WTC11 (cell line): ENCODE data around the gene CTIF.

Source experiments
- NR1H2 ChIP-seq: sonication (generic); formaldehyde crosslinking; IDR thresholded peaks from 2 replicates; pipeline ENCODE4 v1.9.0; 2021; ENCODE audit warnings: mild to moderate bottlenecking, moderate library complexity, missing genetic modification reagents
- NR2C2 ChIP-seq: sonication (generic); formaldehyde crosslinking; IDR thresholded peaks from 2 replicates; pipeline ENCODE4 v1.8.0; 2022; ENCODE audit warnings: mild to moderate bottlenecking, missing genetic modification reagents
- SMAD4 ChIP-seq: sonication (generic); formaldehyde crosslinking; IDR thresholded peaks from 2 replicates; pipeline ENCODE4 v1.8.0; 2022; ENCODE audit warnings: mild to moderate bottlenecking, missing genetic modification reagents
- TCF7 ChIP-seq: sonication (generic); formaldehyde crosslinking; IDR thresholded peaks from 2 replicates; pipeline ENCODE4 v1.8.0; 2022; ENCODE audit warnings: mild to moderate bottlenecking, low read depth, missing genetic modification reagents, moderate library complexity
- ZNF263 ChIP-seq: sonication (generic); formaldehyde crosslinking; IDR thresholded peaks from 2 replicates; pipeline ENCODE4 v1.8.1; 2022; ENCODE audit warnings: low read depth, mild to moderate bottlenecking, moderate library complexity, missing genetic modification reagents
- TF ChIP-seq, protein P1 (sequence below): fragments of 200-600 bp; IDR thresholded peaks from 2 replicates; pipeline ENCODE4 v1.8.0; 2022; ENCODE audit warnings: antibody characterized with exemption
- TF ChIP-seq, protein P2 (sequence below): sonication (generic); formaldehyde crosslinking; IDR thresholded peaks from 2 replicates; pipeline ENCODE4 v1.8.1; 2023; ENCODE audit warnings: mild to moderate bottlenecking, missing genetic modification reagents
- TF ChIP-seq, protein P3 (sequence below): sonication (generic); formaldehyde crosslinking; IDR thresholded peaks from 2 replicates; pipeline ENCODE4 v1.8.1; 2023; ENCODE audit warnings: mild to moderate bottlenecking, missing genetic modification reagents, moderate library complexity

DNA sequence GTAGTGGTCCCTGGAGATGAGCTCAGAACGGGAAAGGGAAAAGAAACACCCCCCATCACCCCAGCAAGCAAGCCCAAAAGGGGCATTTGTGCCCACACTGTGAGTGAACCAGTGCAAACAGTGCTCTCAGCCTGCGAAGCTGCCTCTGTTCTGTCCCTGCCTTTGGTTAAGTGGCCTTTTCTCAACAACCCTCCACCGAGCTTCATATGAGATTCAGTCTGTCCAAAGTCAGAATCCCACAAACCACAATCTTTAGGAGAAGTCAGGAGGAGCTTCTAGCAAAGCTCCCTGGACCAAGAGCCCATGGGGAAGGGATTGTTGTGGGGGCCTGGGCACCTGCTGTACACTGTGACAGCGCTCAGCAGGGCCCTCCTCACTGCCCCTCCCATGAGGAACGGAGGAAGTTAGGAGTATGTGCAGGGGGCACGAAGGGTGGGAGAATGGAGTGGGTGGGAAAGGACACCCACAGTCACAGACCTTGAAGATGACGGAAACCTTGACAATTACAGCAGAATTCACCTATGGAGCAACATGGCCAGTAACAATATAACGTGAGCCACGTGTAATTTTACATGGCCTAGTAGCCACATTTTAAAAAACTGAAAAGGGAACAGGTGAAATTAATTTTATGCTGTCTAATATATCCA is 292.4 kb downstream of the CTIF start:
- TF ChIP-seq, protein P1, sequence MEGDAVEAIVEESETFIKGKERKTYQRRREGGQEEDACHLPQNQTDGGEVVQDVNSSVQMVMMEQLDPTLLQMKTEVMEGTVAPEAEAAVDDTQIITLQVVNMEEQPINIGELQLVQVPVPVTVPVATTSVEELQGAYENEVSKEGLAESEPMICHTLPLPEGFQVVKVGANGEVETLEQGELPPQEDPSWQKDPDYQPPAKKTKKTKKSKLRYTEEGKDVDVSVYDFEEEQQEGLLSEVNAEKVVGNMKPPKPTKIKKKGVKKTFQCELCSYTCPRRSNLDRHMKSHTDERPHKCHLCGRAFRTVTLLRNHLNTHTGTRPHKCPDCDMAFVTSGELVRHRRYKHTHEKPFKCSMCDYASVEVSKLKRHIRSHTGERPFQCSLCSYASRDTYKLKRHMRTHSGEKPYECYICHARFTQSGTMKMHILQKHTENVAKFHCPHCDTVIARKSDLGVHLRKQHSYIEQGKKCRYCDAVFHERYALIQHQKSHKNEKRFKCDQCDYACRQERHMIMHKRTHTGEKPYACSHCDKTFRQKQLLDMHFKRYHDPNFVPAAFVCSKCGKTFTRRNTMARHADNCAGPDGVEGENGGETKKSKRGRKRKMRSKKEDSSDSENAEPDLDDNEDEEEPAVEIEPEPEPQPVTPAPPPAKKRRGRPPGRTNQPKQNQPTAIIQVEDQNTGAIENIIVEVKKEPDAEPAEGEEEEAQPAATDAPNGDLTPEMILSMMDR = no peak
- no peak for TF ChIP-seq TCF7 (CRISPR knock-in tag)
- no peak for TF ChIP-seq NR2C2
- TF ChIP-seq, protein P2, sequence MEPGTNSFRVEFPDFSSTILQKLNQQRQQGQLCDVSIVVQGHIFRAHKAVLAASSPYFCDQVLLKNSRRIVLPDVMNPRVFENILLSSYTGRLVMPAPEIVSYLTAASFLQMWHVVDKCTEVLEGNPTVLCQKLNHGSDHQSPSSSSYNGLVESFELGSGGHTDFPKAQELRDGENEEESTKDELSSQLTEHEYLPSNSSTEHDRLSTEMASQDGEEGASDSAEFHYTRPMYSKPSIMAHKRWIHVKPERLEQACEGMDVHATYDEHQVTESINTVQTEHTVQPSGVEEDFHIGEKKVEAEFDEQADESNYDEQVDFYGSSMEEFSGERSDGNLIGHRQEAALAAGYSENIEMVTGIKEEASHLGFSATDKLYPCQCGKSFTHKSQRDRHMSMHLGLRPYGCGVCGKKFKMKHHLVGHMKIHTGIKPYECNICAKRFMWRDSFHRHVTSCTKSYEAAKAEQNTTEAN = no peak
- TF ChIP-seq SMAD4 (CRISPR knock-in tag) = no peak
- TF ChIP-seq, protein P3, sequence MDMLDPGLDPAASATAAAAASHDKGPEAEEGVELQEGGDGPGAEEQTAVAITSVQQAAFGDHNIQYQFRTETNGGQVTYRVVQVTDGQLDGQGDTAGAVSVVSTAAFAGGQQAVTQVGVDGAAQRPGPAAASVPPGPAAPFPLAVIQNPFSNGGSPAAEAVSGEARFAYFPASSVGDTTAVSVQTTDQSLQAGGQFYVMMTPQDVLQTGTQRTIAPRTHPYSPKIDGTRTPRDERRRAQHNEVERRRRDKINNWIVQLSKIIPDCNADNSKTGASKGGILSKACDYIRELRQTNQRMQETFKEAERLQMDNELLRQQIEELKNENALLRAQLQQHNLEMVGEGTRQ = no peak
- TF ChIP-seq NR1H2 (CRISPR knock-in tag) = no peak
- no peak for TF ChIP-seq ZNF263
